ENCODE results near the gene BAHD1.

The BAHD1 gene

DNA sequence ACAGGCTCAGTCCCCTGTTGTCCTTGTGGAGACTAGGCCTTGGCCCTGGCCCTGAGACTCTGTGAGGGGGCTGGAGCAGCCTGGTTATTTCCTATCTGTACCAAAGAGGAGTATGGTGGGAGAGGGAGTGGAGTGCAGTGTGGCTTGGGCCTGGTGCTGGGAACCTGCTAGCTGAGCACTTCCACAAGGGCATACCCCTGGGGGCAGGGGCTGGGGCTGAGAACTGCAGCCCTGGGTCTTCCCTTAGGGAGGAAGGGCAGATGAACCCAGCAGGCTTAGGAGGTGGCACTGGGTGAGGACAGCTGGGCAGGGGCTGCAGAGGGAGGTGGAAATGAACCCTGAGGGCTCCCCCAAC is 26.5 kb downstream of the BAHD1 start:
- no peak for DNase-seq (ENCODE audit: low read depth)

GRCh38 chr15:40468898-40469331 is 28.2 kb downstream of the BAHD1 start:
- no peak for DNase-seq (ENCODE audit: low read depth)

- DNase-seq (ENCODE audit: low read depth), result no peak
Measured at GRCh38 chr15:40469776-40470390, 29.1 kb downstream of the BAHD1 start.

- DNase-seq (ENCODE audit: low read depth), result peak; percentile 37
Measured at GRCh38 chr15:40470423-40471104, 29.8 kb downstream of the BAHD1 start, which contains the start of gene CHST14. TSS of gene CHST14 (plus strand) at chr15:40470984. CDS start at chr15:40471214, 230 bp downstream.

DNA sequence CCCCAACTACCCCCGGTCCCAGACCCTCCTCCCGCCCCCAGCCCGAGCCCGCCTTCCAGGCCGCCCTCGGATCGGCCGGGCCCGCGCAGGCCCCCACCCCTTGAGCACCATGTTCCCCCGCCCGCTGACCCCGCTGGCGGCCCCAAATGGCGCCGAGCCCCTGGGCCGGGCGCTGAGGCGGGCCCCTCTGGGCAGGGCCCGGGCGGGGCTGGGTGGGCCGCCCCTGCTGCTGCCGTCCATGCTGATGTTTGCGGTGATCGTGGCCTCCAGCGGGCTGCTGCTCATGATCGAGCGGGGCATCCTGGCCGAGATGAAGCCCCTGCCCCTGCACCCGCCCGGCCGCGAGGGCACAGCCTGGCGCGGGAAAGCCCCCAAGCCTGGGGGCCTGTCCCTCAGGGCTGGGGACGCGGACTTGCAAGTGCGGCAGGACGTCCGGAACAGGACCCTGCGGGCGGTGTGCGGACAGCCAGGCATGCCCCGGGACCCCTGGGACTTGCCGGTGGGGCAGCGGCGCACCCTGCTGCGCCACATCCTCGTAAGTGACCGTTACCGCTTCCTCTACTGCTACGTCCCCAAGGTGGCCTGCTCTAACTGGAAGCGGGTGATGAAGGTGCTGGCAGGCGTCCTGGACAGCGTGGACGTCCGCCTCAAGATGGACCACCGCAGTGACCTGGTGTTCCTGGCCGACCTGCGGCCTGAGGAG is 30.5 kb downstream of the BAHD1 start:
- no peak for DNase-seq (ENCODE audit: low read depth)

GRCh38 chr15:40471808-40472150 is 31.0 kb downstream of the BAHD1 start:
- no peak for DNase-seq (ENCODE audit: low read depth)

GRCh38 chr15:40472171-40472727 is 31.5 kb downstream of the BAHD1 start:
- DNase-seq (ENCODE audit: low read depth), result no peak

DNA sequence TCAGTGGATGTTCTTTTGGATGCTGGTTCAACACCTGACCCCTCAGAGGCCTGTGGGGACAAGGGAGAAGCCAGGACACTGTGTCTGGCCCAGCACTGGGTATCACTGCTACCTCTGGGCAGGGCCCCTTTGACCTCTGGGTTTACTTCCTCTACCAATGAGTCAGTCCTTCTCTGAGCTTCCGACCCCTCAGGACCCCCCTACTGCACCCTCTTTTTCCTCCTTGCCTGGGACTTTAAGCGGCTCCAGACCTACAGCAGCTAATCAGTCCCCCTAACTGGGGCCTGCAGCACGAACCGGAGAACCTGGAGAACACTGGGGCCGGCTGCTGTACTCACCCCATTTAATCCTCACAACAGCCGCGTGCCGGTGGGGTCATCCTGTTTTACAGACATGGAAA is 33.8 kb downstream of the BAHD1 start:
- DNase-seq (ENCODE audit: low read depth), result no peak

- no peak for DNase-seq (ENCODE audit: low read depth)
Measured at GRCh38 chr15:40477642-40478327, 37.0 kb downstream of the BAHD1 start.

GRCh38 chr15:40479024-40479423 is 38.3 kb downstream of the BAHD1 start:
- no peak for DNase-seq (ENCODE audit: low read depth)

- DNase-seq (ENCODE audit: low read depth), result no peak
Measured at GRCh38 chr15:40481341-40482074, 40.8 kb downstream of the BAHD1 start.

DNA sequence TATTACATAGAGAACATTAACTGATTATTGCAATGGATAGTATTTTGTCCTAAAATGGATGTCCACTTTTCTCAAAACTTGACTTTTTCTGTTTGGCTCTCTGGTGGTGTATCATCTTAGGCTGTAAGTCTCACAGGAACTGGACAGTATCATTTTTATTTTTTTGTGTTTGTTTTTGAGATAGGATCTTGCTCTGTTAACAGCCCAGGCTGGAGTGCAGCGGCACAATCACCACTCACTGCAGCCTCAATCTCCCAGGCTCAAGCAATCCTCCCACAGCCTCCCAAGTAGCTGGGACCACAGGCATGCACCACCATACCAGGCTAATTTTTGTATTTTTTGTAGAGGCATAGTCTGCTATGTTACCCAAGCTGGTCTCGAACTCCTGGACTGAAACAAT is 43.2 kb downstream of the BAHD1 start:
- no peak for DNase-seq (ENCODE audit: low read depth)

DNA sequence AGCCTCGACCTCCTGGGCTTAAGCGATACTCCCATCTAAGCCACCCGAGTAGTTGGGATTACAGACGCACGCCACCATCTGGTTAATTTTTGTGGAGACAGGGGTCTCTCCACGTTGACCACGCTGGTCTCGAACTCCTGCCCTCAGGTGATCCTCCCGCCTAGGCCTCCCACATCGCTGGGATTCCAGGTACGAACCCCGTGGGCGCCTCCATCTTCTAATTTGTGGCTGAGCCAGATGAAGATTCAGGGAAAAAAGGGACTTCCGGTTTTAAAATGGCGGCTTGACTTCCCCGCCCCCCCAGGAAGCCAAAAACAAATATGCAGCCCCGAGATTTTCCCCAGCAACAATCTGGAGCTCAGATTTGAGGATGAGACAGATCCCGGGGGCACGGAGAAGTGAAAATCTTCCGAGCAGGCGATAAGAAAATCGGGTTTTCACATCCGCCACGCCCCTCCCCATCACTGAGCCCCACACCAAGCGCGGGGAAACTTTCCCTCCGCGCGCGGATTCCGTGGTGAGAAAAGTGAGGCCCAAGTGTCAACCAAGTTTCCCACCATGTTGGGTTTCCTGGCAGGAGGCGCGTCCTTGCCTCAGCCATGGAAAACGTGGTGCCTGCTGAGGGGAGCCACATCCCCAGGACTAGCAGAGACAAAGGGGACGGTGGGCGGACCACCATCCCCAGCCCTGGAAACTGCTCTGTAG is 45.5 kb downstream of the BAHD1 start:
- no peak for DNase-seq (ENCODE audit: low read depth)

- no peak for DNase-seq (ENCODE audit: low read depth)
Measured at GRCh38 chr15:40487816-40488682, 47.3 kb downstream of the BAHD1 start.

DNA sequence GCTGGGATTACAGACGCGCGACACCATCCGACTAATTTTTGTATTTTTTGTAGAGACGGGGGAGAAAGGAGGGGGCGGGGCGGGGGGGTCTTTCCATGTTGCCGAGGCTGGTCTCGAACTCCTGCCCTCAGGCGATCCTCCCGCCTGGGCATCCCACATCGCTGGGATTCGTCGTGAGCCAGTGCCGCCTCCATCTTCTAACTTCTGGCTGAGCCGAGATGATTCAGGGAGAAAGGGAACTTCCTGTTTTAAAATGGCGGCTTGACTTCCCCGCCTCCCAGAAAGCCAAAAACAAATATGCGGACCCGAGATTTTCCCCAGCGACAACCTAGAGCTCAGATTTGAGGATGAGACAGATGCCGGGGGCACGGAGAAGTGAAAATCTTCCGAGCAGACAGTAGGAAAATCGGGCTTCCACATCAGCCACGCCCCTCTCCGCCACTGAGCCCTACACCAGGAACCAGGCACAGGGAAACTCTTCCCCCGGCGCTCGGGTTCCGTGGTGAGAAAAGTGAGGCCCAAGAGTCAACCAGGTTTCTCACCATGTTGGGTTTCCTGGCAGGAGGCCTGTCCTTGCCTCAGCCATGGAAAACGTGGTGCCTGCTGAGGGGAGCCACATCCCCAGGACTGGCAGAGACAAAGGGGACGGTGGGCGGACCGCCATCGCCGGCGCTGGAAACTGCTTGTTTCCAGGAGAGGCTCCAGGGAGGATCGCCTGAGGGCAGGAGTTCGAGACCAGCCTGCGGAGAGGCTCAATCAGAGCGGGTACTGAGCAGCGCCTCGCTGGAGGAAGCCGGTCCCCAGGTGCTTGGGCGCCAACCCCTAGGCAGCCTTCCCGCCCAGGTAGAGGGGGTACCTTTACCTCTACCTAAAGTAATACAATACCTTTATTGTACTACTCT is 48.8 kb downstream of the BAHD1 start:
- DNase-seq (ENCODE audit: low read depth), result no peak

DNA sequence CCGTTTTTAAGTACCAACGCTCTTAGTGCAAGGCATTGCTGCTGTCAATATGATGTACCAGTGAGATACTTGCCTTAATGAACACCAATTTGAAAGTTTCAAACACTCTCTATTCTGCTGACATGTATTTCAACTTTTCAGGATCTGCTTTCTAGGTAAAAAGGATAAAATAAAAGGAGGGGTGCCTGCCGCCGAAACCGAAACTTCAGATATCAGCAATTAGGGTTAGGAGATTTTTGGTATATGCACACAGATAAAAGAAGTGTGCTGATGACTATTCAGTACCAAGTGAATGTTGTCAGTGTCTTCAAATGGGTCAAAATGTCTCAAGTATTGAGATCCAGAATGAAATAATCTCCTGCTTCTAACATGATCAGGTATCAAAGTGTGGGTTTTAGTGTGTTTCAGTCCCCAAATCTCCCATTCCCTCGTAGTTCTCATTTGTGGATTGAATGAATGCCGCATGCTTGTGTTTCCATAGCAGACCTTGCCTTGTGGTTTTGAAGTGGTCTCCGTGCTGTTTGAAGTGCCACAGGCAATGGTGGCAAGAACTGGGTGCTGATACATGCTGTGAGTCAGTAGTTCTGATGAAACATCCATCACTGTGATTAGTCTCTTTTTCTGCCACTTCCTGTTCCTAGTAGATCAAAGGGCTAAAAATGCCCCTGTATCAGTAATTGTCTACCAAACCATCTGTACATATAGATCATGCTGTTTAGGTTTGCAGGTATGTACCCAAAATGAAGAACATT is 52.5 kb downstream of the BAHD1 start:
- DNase-seq (ENCODE audit: low read depth), result no peak

- DNase-seq (ENCODE audit: low read depth), result no peak
Measured at GRCh38 chr15:40495516-40495915, 54.8 kb downstream of the BAHD1 start.

DNA sequence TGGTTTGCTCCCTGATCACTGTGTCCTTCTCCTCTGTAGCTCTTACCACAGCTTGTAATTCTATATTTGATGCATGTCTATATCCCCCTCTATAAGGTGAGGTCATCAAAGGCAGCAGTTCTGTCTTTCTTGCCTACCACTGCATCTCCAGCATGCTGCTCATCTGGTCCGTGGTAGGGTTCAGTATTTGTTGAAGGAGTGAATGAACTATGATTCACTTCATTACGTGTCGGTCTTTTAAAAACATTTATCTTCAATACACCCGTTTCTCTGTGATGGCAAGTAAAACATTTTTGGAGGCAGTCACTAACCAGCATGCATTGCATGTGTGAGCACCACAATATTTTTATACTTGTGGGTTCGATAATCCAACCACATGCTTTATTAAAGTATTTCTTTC is 57.7 kb downstream of the BAHD1 start:
- no peak for DNase-seq (ENCODE audit: low read depth)
